IMR-90 (cell line): Measurements from ENCODE around the gene LTBP1. TPM values are rescaled to one million over a fixed set of nuclear protein-coding genes. Genes with fewer than 3 reads are reported as not detected.

ENCODE experiments used
- ATAC-seq: fragments of 200-7000 bp; cut with Tn5 transposase; 2 replicates; pipeline ENCODE4 v1.9.1; 2020; ENCODE audit warnings: low read depth, mild to moderate bottlenecking, moderate library complexity
- BruUV-seq: library from RNA; stranded (reverse); fragments of 400-500 nt; replicated peaks from 2 replicates; lab custom pipeline; 2021; lab: Mats Ljungman, UMichigan
- CTCF ChIA-PET: fragments of 300-600 bp; formaldehyde crosslinking; extraction: SDS; loops from one replicate; lab custom pipeline; 2021; ENCODE audit warnings: antibody characterized with exemption; lab: Yijun Ruan, JAX
- POLR2A ChIA-PET: fragments of 300-600 bp; sonication (Branson Sonifier 250); formaldehyde crosslinking; loops from one replicate; lab custom pipeline; 2022; ENCODE audit warnings: antibody characterized with exemption; ENCODE audit not compliant: unreplicated experiment; lab: Charles Lee
- DNase-seq: peaks from one replicate; pipeline ENCODE4 v3.0.0; 2013
- H2AFZ ChIP-seq: replicated peaks from 2 replicates; pipeline ENCODE3; 2013; ENCODE audit warnings: low read length, mild to moderate bottlenecking; ENCODE audit not compliant: poor library complexity
- H2AK5ac ChIP-seq: 2 replicates; pipeline ENCODE4 v1.6.1; 2013; ENCODE audit warnings: low read depth, low read length, inconsistent platforms
- H2AK9ac ChIP-seq: replicated peaks from 2 replicates; pipeline ENCODE3; 2013; ENCODE audit warnings: mild to moderate bottlenecking, low read depth, low read length, moderate library complexity; ENCODE audit not compliant: poor library complexity
- H2BK120ac ChIP-seq: 2 replicates; pipeline ENCODE4 v1.6.1; 2013; ENCODE audit warnings: low read depth, low read length, inconsistent platforms
- H2BK15ac ChIP-seq: 3 replicates; pipeline ENCODE4 v1.6.1; 2013; ENCODE audit warnings: low read depth, low read length, inconsistent platforms
- H2BK20ac ChIP-seq: 2 replicates; pipeline ENCODE4 v1.6.1; 2013; ENCODE audit warnings: low read depth, mild to moderate bottlenecking, inconsistent platforms, low read length, moderate library complexity
- H2BK5ac ChIP-seq: 2 replicates; pipeline ENCODE4 v1.6.1; 2013; ENCODE audit warnings: mild to moderate bottlenecking, low read depth, low read length, inconsistent platforms; ENCODE audit not compliant: poor library complexity, severe bottlenecking
- H3K14ac ChIP-seq: replicated peaks from 2 replicates; pipeline ENCODE4 v1.6.1; 2013; ENCODE audit warnings: low read depth, low read length, inconsistent platforms
- H3K18ac ChIP-seq: 2 replicates; pipeline ENCODE4 v1.6.1; 2013; ENCODE audit warnings: low read depth, low read length, control low read depth
- H3K23ac ChIP-seq: 2 replicates; pipeline ENCODE4 v1.6.1; 2013; ENCODE audit warnings: low read depth, low read length, inconsistent platforms
- H3K27ac ChIP-seq: 2 replicates; pipeline ENCODE4 v1.5.1; 2013; ENCODE audit warnings: mild to moderate bottlenecking, control low read depth, low read length; ENCODE audit not compliant: insufficient read depth
- H3K27me3 ChIP-seq: 2 replicates; pipeline ENCODE4 v1.6.1; 2013; ENCODE audit warnings: low read length; ENCODE audit not compliant: control insufficient read depth, insufficient read depth
- H3K36me3 ChIP-seq: 2 replicates; pipeline ENCODE4 v1.6.1; 2013; ENCODE audit warnings: low read length, mixed read lengths; ENCODE audit not compliant: control insufficient read depth, insufficient read depth
- H3K4ac ChIP-seq: 2 replicates; pipeline ENCODE4 v1.6.1; 2013; ENCODE audit warnings: low read depth, low read length, inconsistent platforms
- H3K4me1 ChIP-seq: 2 replicates; pipeline ENCODE4 v1.6.1; 2013; ENCODE audit warnings: low read length, mixed read lengths; ENCODE audit not compliant: control insufficient read depth, insufficient read depth
- H3K4me2 ChIP-seq: 2 replicates; pipeline ENCODE4 v1.6.1; 2013; ENCODE audit warnings: low read depth, mild to moderate bottlenecking, control low read depth, low read length, moderate library complexity
- H3K4me3 ChIP-seq: 2 replicates; pipeline ENCODE4 v1.5.1; 2013; ENCODE audit warnings: low read depth, mild to moderate bottlenecking, control low read depth, low read length, moderate library complexity; ENCODE audit not compliant: insufficient read depth
- H3K56ac ChIP-seq: 2 replicates; pipeline ENCODE4 v1.6.1; 2013; ENCODE audit warnings: low read length, inconsistent platforms; ENCODE audit not compliant: insufficient read depth; ENCODE audit errors: extremely low read depth
- H3K79me1 ChIP-seq, 2 experiments: 2 replicates each; pipeline ENCODE4 v1.6.1; 2013; ENCODE audit warnings: low read length in 2 of 2, inconsistent platforms in 1 of 2, low read depth in 1 of 2
- H3K9ac ChIP-seq: 2 replicates; pipeline ENCODE4 v1.6.1; 2013; ENCODE audit warnings: low read depth, low read length, control low read depth
- H3K9me1 ChIP-seq: 2 replicates; pipeline ENCODE4 v1.6.1; 2013; ENCODE audit warnings: low read length, inconsistent platforms; ENCODE audit not compliant: insufficient read depth
- H3K9me3 ChIP-seq: 2 replicates; pipeline ENCODE4 v1.6.1; 2013; ENCODE audit warnings: low read length; ENCODE audit not compliant: control insufficient read depth, insufficient read depth
- H4K20me1 ChIP-seq: 2 replicates; pipeline ENCODE4 v1.6.1; 2013; ENCODE audit warnings: low read length, inconsistent platforms; ENCODE audit not compliant: insufficient read depth
- H4K5ac ChIP-seq: 2 replicates; pipeline ENCODE4 v1.6.1; 2013; ENCODE audit warnings: mild to moderate bottlenecking, low read depth, low read length, control low read depth
- H4K8ac ChIP-seq, 2 experiments: 2 replicates each; pipeline ENCODE4 v1.6.1; 2013; ENCODE audit warnings: low read depth in 2 of 2, low read length in 2 of 2, control low read depth in 1 of 2, inconsistent platforms in 1 of 2
- H4K91ac ChIP-seq: 2 replicates; pipeline ENCODE4 v1.6.1; 2013; ENCODE audit warnings: low read depth, low read length, inconsistent platforms; ENCODE audit not compliant: insufficient read depth
- CHD1 ChIP-seq: IDR thresholded peaks from 2 replicates; pipeline ENCODE4 v1.6.1; 2012; ENCODE audit warnings: low read depth, low read length, improper control_type of control experiment
- FOS ChIP-seq: fragments of 150-350 bp; IDR thresholded peaks from 2 replicates; pipeline ENCODE4 v1.6.1; 2016; ENCODE audit warnings: low read depth, low read length
- NFE2L2 ChIP-seq: fragments of 150-350 bp; IDR thresholded peaks from 2 replicates; pipeline ENCODE4 v1.6.1; 2016; ENCODE audit warnings: low read depth, mild to moderate bottlenecking, low read length
- RCOR1 ChIP-seq: IDR thresholded peaks from 2 replicates; pipeline ENCODE4 v1.6.1; 2012; ENCODE audit warnings: mild to moderate bottlenecking, low read length, improper control_type of control experiment; ENCODE audit not compliant: insufficient replicate concordance
- SMC3 ChIP-seq: fragments of 150-350 bp; IDR thresholded peaks from 2 replicates; pipeline ENCODE4 v1.6.1; 2016; ENCODE audit warnings: low read depth, mild to moderate bottlenecking, antibody characterized with exemption, low read length, moderate library complexity
- WGBS, 2 experiments: methylation state at CpG; one replicate each; pipeline versions ENCODE4 v1.1.5 to v1.1.7; 2013; ENCODE audit warnings: missing lambda C conversion rate in 2 of 2; ENCODE audit not compliant: insufficient read length in 1 of 2; ENCODE audit errors: extremely low coverage in 2 of 2; 5-methylcytosine and 5-hydroxymethylcytosine counted together
- dilution Hi-C: fragments of 300-500 bp; cut with HindIII; formaldehyde crosslinking; loops from one replicate; pipeline ENCODE4 v1.14.3; 2018; ENCODE audit warnings: low sequenced_read_pairs; ENCODE audit not compliant: unreplicated experiment
- in situ Hi-C: fragments of 300-500 bp; cut with MboI; formaldehyde crosslinking; loops from 3 replicates; pipeline ENCODE4 v1.14.3; 2019; ENCODE audit warnings: low sequenced_read_pairs, inconsistent platforms, mixed read lengths
- intact Hi-C: fragments of 100-400 bp; cut with micrococcal nuclease; formaldehyde crosslinking; loops from 2 replicates; pipeline ENCODE4 v1.10.0; 2022
- polyA plus RNA-seq, 3 experiments: library from polyadenylated mRNA; depleted of rRNA; stranded (reverse); fragments of >200 nt; gene quantifications; 2 replicates each; pipeline ENCODE4 v1.2.3, GENCODE V29; 2012; ENCODE audit warnings: low replicate concordance in 1 of 3
- total RNA-seq: library from RNA; depleted of rRNA; stranded (reverse); fragments of >200 nt; gene quantifications from 2 replicates; pipeline ENCODE4 v1.2.3, GENCODE V29; 2012
- TF ChIP-seq, protein P1 (sequence below): fragments of 150-350 bp; IDR thresholded peaks from 2 replicates; pipeline ENCODE4 v1.6.1; 2017; ENCODE audit warnings: mild to moderate bottlenecking, antibody characterized with exemption, low read length, low read depth

LTBP1 gene
- total and polyA plus RNA-seq, 2 of the 4 experiments (the other 2 are of a cell fraction), result 235 to 326 TPM

DNA sequence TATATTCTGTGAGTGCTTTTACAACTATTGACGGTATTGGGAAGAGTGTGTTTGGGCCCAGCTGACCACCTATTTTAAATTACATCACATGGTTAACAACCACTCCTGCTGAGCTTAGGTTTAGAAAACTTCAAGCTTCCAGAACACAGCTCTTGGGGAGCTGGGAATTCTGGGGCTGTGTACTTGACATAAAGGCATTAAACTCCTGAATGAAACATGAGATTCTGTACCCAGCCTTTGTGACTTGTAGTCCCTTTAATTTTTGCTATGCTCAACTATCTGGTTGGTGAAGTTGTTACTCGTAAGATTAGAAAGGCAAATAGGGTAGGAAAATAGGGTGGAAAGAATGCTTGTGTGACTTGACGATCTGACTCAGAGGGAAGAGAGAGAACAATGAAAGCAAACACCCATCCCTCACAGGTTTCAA is 66.9 kb downstream of the LTBP1 start:
- DNase-seq (peak; percentile 47), ATAC-seq (peak; percentile 31; the same call in 1 of the 2 replicates)
- POLR2A ChIA-PET, result no interaction called here
- Histone ChIP-seq H2BK15ac (peak overlapping the region; percentile 53; the same call in 2 of the 3 replicates), H3K4me1 (peaks cover 24% of the 10 kb centered on the region), H3K4ac (peak overlapping the region; percentile 78), H3K9me1 (peaks cover 15% of the 10 kb centered on the region), H2AK9ac (no peak overlapping the region), H3K14ac (peak overlapping the region; percentile 77), H3K9me3 (no peaks in the 10 kb centered on the region), H3K79me1 (peaks cover 31 to 70% of the 10 kb centered on the region in 2 experiments), H3K23ac (peak overlapping the region; percentile 80), H3K4me3 (no peak overlapping the region; the same call in 1 of the 2 replicates), H2BK20ac (peak overlapping the region; percentile 92), H4K5ac (peak overlapping the region; percentile 78; the same call in 1 of the 2 replicates), H2AFZ (no peak overlapping the region), H3K36me3 (no peaks in the 10 kb centered on the region), H3K27ac (0 out of 2 replicates have a peak overlapping the region, but pooled peaks have one; percentile 18), H4K8ac (peak overlapping the region; percentile 13 to 78), H3K4me2 (peak overlapping the region; percentile 41; the same call in 1 of the 2 replicates), H4K91ac (peak overlapping the region; percentile 75; the same call in 1 of the 2 replicates), H2BK5ac (peak overlapping the region; percentile 82), H3K18ac (peak overlapping the region; percentile 13; the same call in 1 of the 2 replicates), H2AK5ac (no peak overlapping the region; the same call in 1 of the 2 replicates), H3K9ac (no peak overlapping the region; the same call in 1 of the 2 replicates), H4K20me1 (no peaks in the 10 kb centered on the region), H2BK120ac (peak overlapping the region; percentile 59; the same call in 1 of the 2 replicates), H3K56ac (peak overlapping the region; percentile 17; the same call in 1 of the 2 replicates), H3K27me3 (no peaks in the 10 kb centered on the region)
- TF ChIP-seq RCOR1 (no peak), CHD1 (no peak), SMC3 (no peak), FOS (no peak), NFE2L2 (no peak)
- TF ChIP-seq, protein P1, sequence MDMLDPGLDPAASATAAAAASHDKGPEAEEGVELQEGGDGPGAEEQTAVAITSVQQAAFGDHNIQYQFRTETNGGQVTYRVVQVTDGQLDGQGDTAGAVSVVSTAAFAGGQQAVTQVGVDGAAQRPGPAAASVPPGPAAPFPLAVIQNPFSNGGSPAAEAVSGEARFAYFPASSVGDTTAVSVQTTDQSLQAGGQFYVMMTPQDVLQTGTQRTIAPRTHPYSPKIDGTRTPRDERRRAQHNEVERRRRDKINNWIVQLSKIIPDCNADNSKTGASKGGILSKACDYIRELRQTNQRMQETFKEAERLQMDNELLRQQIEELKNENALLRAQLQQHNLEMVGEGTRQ, result no peak
- BruUV-seq, result no TSS peak
- dilution Hi-C loops (no loop called here), in situ Hi-C loops (no loop called here), intact Hi-C loops (no loop called here)
- WGBS, 2 experiments, result no CpG with 5 or more reads among the region's 3 CpGs
- CTCF ChIA-PET, result no interaction called here
